ENCODE data around the gene SRCIN1. TPM values are rescaled to one million over a fixed set of nuclear protein-coding genes. Genes with fewer than 3 reads are reported as not detected.
A peak's percentile ranks its signal among the peaks of the same experiment; 100 is the strongest.

The SRCIN1 gene
- total RNA-seq, 1 donor from 2014 or later = 2.1 TPM

GRCh38 chr17:38584350-38584925, 21.3 kb downstream of the SRCIN1 start:
- no peak overlapping the region for H3K4me3 ChIP-seq (ENCODE audit: low read depth, low read length)
- DNase-seq (ENCODE audit: low read depth) = no peak
- TF ChIP-seq CTCF (conservative IDR thresholded peaks at IDR 0.05; ENCODE audit: low read depth, low read length) = peak; percentile 87

- DNase-seq (ENCODE audit: low read depth) = no peak
- no peak overlapping the region for H3K4me3 ChIP-seq (ENCODE audit: low read depth, low read length)
- TF ChIP-seq CTCF (conservative IDR thresholded peaks at IDR 0.05; ENCODE audit: low read depth, low read length) = no peak
Observed at GRCh38 chr17:38583828-38584349, 21.9 kb downstream of the SRCIN1 start.

GRCh38 chr17:38583176-38583575, 22.6 kb downstream of the SRCIN1 start:
- no peak for DNase-seq (ENCODE audit: low read depth)
- H3K4me3 ChIP-seq (ENCODE audit: low read depth, low read length) = no peak overlapping the region
- TF ChIP-seq CTCF (conservative IDR thresholded peaks at IDR 0.05; ENCODE audit: low read depth, low read length) = no peak

GRCh38 chr17:38582069-38582468, 23.7 kb downstream of the SRCIN1 start:
- H3K4me3 ChIP-seq (ENCODE audit: low read depth, low read length) = no peak overlapping the region
- DNase-seq (ENCODE audit: low read depth) = no peak
- no peak for TF ChIP-seq CTCF (conservative IDR thresholded peaks at IDR 0.05; ENCODE audit: low read depth, low read length)

GRCh38 chr17:38579934-38580333, 25.8 kb downstream of the SRCIN1 start:
- no peak overlapping the region for H3K4me3 ChIP-seq (ENCODE audit: low read depth, low read length)
- no peak for DNase-seq (ENCODE audit: low read depth)
- TF ChIP-seq CTCF (conservative IDR thresholded peaks at IDR 0.05; ENCODE audit: low read depth, low read length) = peak; percentile 46

- H3K4me3 ChIP-seq (ENCODE audit: low read depth, low read length) = no peak overlapping the region
- DNase-seq (ENCODE audit: low read depth) = no peak
- no peak for TF ChIP-seq CTCF (conservative IDR thresholded peaks at IDR 0.05; ENCODE audit: low read depth, low read length)
Observed at GRCh38 chr17:38579083-38579480, 26.7 kb downstream of the SRCIN1 start.

Data from epithelial cell of proximal tubule (primary cell).